SW480 (cell line): ENCODE data around the gene GADL1.
A peak's percentile ranks its signal among the peaks of the same experiment; 100 is the strongest.

ENCODE experiments used
- DNase-seq: peaks from one replicate; pipeline ENCODE4 v3.0.0-alpha.2; 2016; ENCODE audit warnings: low spot score

GADL1 gene

GRCh38 chr3:30694148-30694547 is 200.3 kb downstream of the GADL1 start:
- DNase-seq, result no peak

- peak; percentile 77 for DNase-seq
Measured at GRCh38 chr3:30693470-30694120, 200.9 kb downstream of the GADL1 start.

GRCh38 chr3:30692498-30693130 is 201.8 kb downstream of the GADL1 start:
- no peak for DNase-seq

GRCh38 chr3:30691944-30692343 is 202.5 kb downstream of the GADL1 start:
- no peak for DNase-seq

- DNase-seq, result no peak
Measured at GRCh38 chr3:30691249-30691880, 203.1 kb downstream of the GADL1 start.

- DNase-seq, result no peak
Measured at GRCh38 chr3:30690199-30690598, 204.3 kb downstream of the GADL1 start.

- DNase-seq, result peak; percentile 87
Measured at GRCh38 chr3:30688776-30689641, 205.5 kb downstream of the GADL1 start.

- DNase-seq, result no peak
Measured at GRCh38 chr3:30687930-30688570, 206.4 kb downstream of the GADL1 start.

GRCh38 chr3:30686799-30687198 is 207.7 kb downstream of the GADL1 start:
- no peak for DNase-seq

- DNase-seq, result no peak
Measured at GRCh38 chr3:30686176-30686575, 208.3 kb downstream of the GADL1 start.

- DNase-seq, result no peak
Measured at GRCh38 chr3:30685267-30685667, 209.2 kb downstream of the GADL1 start.

- no peak for DNase-seq
Measured at GRCh38 chr3:30684356-30684755, 210.1 kb downstream of the GADL1 start.

- no peak for DNase-seq
Measured at GRCh38 chr3:30683769-30684168, 210.7 kb downstream of the GADL1 start.

GRCh38 chr3:30682434-30683155 is 211.9 kb downstream of the GADL1 start:
- no peak for DNase-seq

- no peak for DNase-seq
Measured at GRCh38 chr3:30681649-30682211, 212.7 kb downstream of the GADL1 start.

- DNase-seq, result no peak
Measured at GRCh38 chr3:30680789-30681648, 213.4 kb downstream of the GADL1 start.

- DNase-seq, result no peak
Measured at GRCh38 chr3:30679045-30679444, 215.4 kb downstream of the GADL1 start.

- no peak for DNase-seq
Measured at GRCh38 chr3:30677347-30677685, 217.1 kb downstream of the GADL1 start.

GRCh38 chr3:30676424-30677346 is 217.8 kb downstream of the GADL1 start:
- DNase-seq, result no peak
